SK-N-SH (cell line): ENCODE measurements around the gene KCNAB1.

ENCODE experiments used
- POLR2AphosphoS5 ChIP-seq: IDR thresholded peaks from 2 replicates; pipeline ENCODE4 v1.6.1; 2012; ENCODE audit warnings: low read depth, low read length
- TAF1 ChIP-seq: IDR thresholded peaks from 2 replicates; pipeline ENCODE4 v1.6.1; 2012; ENCODE audit warnings: low read depth, mild to moderate bottlenecking, low read length, moderate library complexity, borderline replicate concordance
- TF ChIP-seq, protein P1 (sequence below): IDR thresholded peaks from 2 replicates; pipeline ENCODE4 v1.4.0; 2012; ENCODE audit warnings: low read depth, borderline replicate concordance
- TF ChIP-seq, protein P2 (sequence below): fragments of 200-600 bp; sonication (generic); IDR thresholded peaks from 2 replicates; pipeline ENCODE4 v1.6.1; 2017; ENCODE audit warnings: antibody characterized with exemption, mild to moderate bottlenecking, moderate library complexity

- TF ChIP-seq TAF1 (no peak), POLR2AphosphoS5 (no peak)
- TF ChIP-seq, protein P1, sequence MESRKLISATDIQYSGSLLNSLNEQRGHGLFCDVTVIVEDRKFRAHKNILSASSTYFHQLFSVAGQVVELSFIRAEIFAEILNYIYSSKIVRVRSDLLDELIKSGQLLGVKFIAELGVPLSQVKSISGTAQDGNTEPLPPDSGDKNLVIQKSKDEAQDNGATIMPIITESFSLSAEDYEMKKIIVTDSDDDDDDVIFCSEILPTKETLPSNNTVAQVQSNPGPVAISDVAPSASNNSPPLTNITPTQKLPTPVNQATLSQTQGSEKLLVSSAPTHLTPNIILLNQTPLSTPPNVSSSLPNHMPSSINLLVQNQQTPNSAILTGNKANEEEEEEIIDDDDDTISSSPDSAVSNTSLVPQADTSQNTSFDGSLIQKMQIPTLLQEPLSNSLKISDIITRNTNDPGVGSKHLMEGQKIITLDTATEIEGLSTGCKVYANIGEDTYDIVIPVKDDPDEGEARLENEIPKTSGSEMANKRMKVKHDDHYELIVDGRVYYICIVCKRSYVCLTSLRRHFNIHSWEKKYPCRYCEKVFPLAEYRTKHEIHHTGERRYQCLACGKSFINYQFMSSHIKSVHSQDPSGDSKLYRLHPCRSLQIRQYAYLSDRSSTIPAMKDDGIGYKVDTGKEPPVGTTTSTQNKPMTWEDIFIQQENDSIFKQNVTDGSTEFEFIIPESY, result no peak
- TF ChIP-seq, protein P2, sequence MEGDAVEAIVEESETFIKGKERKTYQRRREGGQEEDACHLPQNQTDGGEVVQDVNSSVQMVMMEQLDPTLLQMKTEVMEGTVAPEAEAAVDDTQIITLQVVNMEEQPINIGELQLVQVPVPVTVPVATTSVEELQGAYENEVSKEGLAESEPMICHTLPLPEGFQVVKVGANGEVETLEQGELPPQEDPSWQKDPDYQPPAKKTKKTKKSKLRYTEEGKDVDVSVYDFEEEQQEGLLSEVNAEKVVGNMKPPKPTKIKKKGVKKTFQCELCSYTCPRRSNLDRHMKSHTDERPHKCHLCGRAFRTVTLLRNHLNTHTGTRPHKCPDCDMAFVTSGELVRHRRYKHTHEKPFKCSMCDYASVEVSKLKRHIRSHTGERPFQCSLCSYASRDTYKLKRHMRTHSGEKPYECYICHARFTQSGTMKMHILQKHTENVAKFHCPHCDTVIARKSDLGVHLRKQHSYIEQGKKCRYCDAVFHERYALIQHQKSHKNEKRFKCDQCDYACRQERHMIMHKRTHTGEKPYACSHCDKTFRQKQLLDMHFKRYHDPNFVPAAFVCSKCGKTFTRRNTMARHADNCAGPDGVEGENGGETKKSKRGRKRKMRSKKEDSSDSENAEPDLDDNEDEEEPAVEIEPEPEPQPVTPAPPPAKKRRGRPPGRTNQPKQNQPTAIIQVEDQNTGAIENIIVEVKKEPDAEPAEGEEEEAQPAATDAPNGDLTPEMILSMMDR, result no peak
Measured at GRCh38 chr3:156581033-156581432, 460.7 kb downstream of the KCNAB1 start.
